CD4-positive, CD25-positive, alpha-beta regulatory T cell (primary cell): ENCODE data around the gene ZNF354B. TPM values are rescaled to one million over a fixed set of nuclear protein-coding genes. Genes with fewer than 3 reads are reported as not detected.

ENCODE experiments used
- ATAC-seq, 2 donors: fragments of 150-1000 bp; cut with Tn5 transposase; one replicate each; pipeline ENCODE4 v1.10.0; 2021; ENCODE audit warnings: low read depth in 2 of 2, moderate number of reproducible peaks in 2 of 2, moderate library complexity in 1 of 2
- DNase-seq, 3 donors: peaks; one replicate each; pipeline versions ENCODE4 v3.0.0 to v3.0.0-alpha.2; 2012 to 2022; ENCODE audit warnings: mixed read lengths in 1 of 3
- H3K27ac ChIP-seq: one replicate; pipeline ENCODE4 v1.7.0; 2013; ENCODE audit warnings: mild to moderate bottlenecking, low read length; ENCODE audit not compliant: insufficient read depth, poor library complexity, severe bottlenecking
- H3K27me3 ChIP-seq: one replicate; pipeline ENCODE4 v1.7.0; 2013; ENCODE audit warnings: low read length; ENCODE audit not compliant: control insufficient read depth, insufficient read depth
- H3K36me3 ChIP-seq: one replicate; pipeline ENCODE4 v1.7.0; 2013; ENCODE audit warnings: mild to moderate bottlenecking, low read length, moderate library complexity; ENCODE audit not compliant: control insufficient read depth, insufficient read depth
- H3K4me1 ChIP-seq: 2 replicates; pipeline ENCODE4 v1.7.0; 2013; ENCODE audit warnings: mild to moderate bottlenecking, low read length; ENCODE audit not compliant: insufficient read depth, control insufficient read depth, poor library complexity, severe bottlenecking
- H3K4me3 ChIP-seq: one replicate; pipeline ENCODE4 v1.7.0; 2013; ENCODE audit warnings: low read depth, mild to moderate bottlenecking, low read length, moderate library complexity
- H3K9me3 ChIP-seq, 2 experiments: 1 replicate in 1 of 2; 2 replicates in 1 of 2; pipeline ENCODE4 v1.7.0; 2013; ENCODE audit warnings: low read length in 2 of 2, mild to moderate bottlenecking in 1 of 2, moderate library complexity in 1 of 2; ENCODE audit not compliant: control insufficient read depth in 2 of 2
- H3K27ac Mint-ChIP-seq, 3 donors: one replicate each; pipeline ENCODE4 v1.8.0; 2020 to 2022; ENCODE audit warnings: mild to moderate bottlenecking in 3 of 3, mixed read lengths in 3 of 3, moderate library complexity in 2 of 3
- H3K27me3 Mint-ChIP-seq: one replicate; pipeline ENCODE4 v1.8.0; 2022; ENCODE audit warnings: mild to moderate bottlenecking, mixed read lengths
- H3K36me3 Mint-ChIP-seq: one replicate; pipeline ENCODE4 v1.8.0; 2020; ENCODE audit warnings: mixed read lengths
- H3K4me1 Mint-ChIP-seq, 4 donors: one replicate each; pipeline ENCODE4 v1.8.0; 2020 to 2022; ENCODE audit warnings: mixed read lengths in 4 of 4, mild to moderate bottlenecking in 1 of 4
- H3K4me3 Mint-ChIP-seq, 4 donors: one replicate each; pipeline ENCODE4 v1.8.0; 2020 to 2022; ENCODE audit warnings: mild to moderate bottlenecking in 4 of 4, mixed read lengths in 4 of 4, moderate library complexity in 3 of 4
- H3K9me3 Mint-ChIP-seq, 7 donors: one replicate each; pipeline ENCODE4 v1.8.0; 2020 to 2022; ENCODE audit warnings: mixed read lengths in 7 of 7, mild to moderate bottlenecking in 3 of 7, moderate library complexity in 2 of 7
- polyA plus RNA-seq, 4 donors: library from polyadenylated mRNA; unstranded; fragments of 300-500 nt; fragmentation: Illumina TruSeq; gene quantifications; one replicate each; pipeline ENCODE4 v1.2.3, GENCODE V29; 2021
- total RNA-seq: library from RNA; stranded (reverse); gene quantifications from one replicate; pipeline ENCODE4 v1.2.3, GENCODE V29; 2022

The ZNF354B gene
- 11.8 TPM for total RNA-seq
- 1 to 10 TPM; 2.1 to 4.0 (median 2.3) TPM for polyA plus RNA-seq

DNA sequence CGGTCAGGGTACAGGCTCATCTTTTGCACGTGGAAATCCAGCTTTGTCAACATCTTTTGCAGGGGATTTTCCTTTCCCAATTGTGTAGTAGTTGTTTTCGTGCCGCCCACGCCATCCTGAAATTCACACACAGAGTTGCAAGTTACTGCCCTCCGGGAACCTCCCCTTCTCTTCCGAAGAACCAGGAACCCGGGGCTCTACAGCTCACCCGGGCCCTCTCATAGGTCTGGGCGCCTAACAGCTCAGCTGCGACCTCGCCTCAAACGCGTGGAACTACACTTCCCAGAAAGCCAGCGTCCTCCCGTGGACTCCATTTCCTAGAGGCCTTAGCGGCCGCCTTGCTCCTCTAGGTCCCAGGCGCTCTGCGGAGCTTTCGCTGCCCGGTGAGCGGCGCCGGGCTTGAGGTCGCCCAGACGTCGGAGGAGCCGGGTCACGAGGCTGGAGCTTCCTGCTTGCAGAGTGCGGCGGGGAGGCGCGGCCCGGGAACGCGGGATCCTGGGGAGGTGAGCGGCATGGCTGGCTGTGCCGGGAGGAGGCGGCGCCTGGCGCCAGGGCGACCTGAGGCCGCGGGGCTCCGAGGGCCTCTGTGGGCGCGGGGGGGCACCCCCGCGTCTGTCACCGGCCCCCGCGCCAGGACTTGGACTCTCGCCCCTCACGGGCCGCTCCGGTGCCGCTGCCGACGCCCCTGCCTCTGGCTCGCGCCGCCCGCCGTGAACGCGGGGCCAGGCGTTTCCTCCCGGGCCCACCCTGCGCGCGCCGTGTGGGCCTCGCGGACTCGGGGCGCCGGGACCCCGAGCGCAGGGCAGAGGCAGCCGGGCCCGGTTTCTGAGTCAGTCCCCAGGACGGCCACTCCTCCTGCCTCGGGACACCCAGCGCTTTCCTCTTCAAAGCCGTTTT is at the start of gene ZNF354B:
Gene ZNF354B (plus strand): TSS at position 329 of the 897 bp plus-strand sequence. CDS start 1,095 bp downstream, outside the sequence.
- DNase-seq (peak; percentile 75 to 92 (median 81)), ATAC-seq (peak; percentile 92 to 98)
- H3K27ac ChIP-seq, result peak within 1 kb of the TSS; percentile 51
- peak within 1 kb of the TSS; percentile 87 to 91 (median 90) for H3K27ac Mint-ChIP-seq
- H3K4me3 ChIP-seq, result peak within 1 kb of the TSS; percentile 71
- peaks cover 19 to 28% (median 23%) of the 10 kb centered on the region in 4 donors for H3K4me1 Mint-ChIP-seq
- H3K9me3 Mint-ChIP-seq, result no peaks in the 10 kb centered on the region
- H3K36me3 Mint-ChIP-seq, result peaks cover 19% of the 10 kb centered on the region
- peak within 1 kb of the TSS; percentile 87 to 95 (median 92) for H3K4me3 Mint-ChIP-seq
- peaks cover 13% of the 10 kb centered on the region for H3K4me1 ChIP-seq
- H3K9me3 ChIP-seq, result peaks cover 0 to 2% of the 10 kb centered on the region in 2 experiments
- peaks cover 10% of the 10 kb centered on the region for H3K36me3 ChIP-seq
- no peaks in the 10 kb centered on the region for H3K27me3 ChIP-seq
- no peaks in the 10 kb centered on the region for H3K27me3 Mint-ChIP-seq

DNA sequence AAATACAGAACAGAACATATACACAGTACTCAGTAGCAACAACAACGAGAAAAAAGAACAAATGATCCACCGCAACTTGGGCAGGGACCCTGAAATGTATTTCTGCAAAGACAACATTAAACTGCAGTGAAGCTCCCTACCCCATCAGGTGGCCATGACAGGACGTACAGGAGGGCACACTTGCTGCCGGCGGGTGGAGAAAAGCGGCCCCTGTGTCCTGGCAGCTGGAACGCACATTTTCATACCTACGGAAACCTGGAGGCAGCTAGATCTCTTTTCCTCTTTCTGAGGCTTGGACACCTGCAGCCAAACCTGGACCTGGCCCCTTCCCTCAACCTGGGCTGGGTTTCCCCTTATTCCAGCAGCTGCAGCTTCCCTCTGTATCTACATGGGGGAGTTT is 42.2 kb upstream of the ZNF354B start:
- ATAC-seq (no peak), DNase-seq (no peak)
- peaks cover 0 to 2% (median 1%) of the 10 kb centered on the region in 7 donors for H3K9me3 Mint-ChIP-seq
- Histone ChIP-seq H3K27ac (no peak overlapping the region), H3K36me3 (no peaks in the 10 kb centered on the region), H3K9me3 (no peaks in the 10 kb centered on the region), H3K4me3 (no peak overlapping the region), H3K27me3 (no peaks in the 10 kb centered on the region), H3K4me1 (no peaks in the 10 kb centered on the region)
- H3K27me3 Mint-ChIP-seq, result peaks cover 8% of the 10 kb centered on the region
- no peaks in the 10 kb centered on the region for H3K36me3 Mint-ChIP-seq
- no peak overlapping the region for H3K27ac Mint-ChIP-seq
- no peaks in the 10 kb centered on the region for H3K4me1 Mint-ChIP-seq
- no peak overlapping the region for H3K4me3 Mint-ChIP-seq

DNA sequence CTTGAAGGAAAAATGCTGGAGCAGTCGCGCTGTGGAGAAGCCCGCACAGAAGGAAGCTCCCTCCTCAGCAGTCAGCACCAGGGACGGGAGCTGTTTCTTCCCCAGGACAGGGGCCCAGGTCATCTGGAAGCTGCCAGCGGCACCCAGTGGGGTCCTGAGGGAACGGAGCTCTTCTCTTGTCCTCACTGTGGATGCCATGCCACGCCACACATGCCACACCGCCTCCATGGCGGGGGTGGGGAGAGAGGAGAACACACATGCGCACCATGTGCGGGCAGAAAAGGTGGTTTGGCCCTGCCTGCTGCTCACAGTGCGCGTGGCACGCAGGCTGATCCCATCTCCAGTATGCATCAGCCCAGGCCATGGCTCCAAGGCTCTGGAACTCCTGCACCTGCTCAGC is 41.7 kb upstream of the ZNF354B start:
- DNase-seq, result no peak
- Mint-ChIP-seq H3K27me3 (peaks cover 8% of the 10 kb centered on the region), H3K9me3 (peaks cover 0 to 2% (median 1%) of the 10 kb centered on the region in 7 donors), H3K4me3 (no peak overlapping the region), H3K4me1 (no peaks in the 10 kb centered on the region), H3K27ac (no peak overlapping the region), H3K36me3 (no peaks in the 10 kb centered on the region)
- no peaks in the 10 kb centered on the region for H3K4me1 ChIP-seq
- no peak overlapping the region for H3K4me3 ChIP-seq
- ATAC-seq, result no peak
- H3K27me3 ChIP-seq, result no peaks in the 10 kb centered on the region
- no peak overlapping the region for H3K27ac ChIP-seq
- no peaks in the 10 kb centered on the region for H3K9me3 ChIP-seq
- no peaks in the 10 kb centered on the region for H3K36me3 ChIP-seq

DNA sequence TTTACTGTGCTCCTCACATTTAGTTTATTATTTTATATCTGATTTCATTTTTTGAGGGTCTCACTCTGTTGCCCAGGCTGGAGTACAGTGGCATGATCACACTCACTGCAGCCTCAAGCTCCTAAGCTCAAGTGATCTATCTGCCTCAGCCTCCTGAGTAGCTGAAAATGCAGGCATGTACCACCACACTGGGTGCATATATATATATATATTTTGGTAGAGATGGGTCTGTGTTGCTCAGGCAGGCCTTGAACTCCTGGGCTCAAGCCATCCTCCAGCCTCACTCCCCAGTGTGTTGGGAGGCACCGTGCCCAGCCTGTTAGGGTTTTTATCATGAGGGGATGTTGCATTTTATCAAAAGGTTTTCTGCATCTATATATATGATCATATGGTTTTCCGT is 39.8 kb upstream of the ZNF354B start:
- Histone ChIP-seq H3K27me3 (no peaks in the 10 kb centered on the region), H3K27ac (no peak overlapping the region), H3K4me1 (no peaks in the 10 kb centered on the region), H3K36me3 (no peaks in the 10 kb centered on the region), H3K4me3 (no peak overlapping the region), H3K9me3 (no peaks in the 10 kb centered on the region)
- no peaks in the 10 kb centered on the region for H3K36me3 Mint-ChIP-seq
- H3K4me3 Mint-ChIP-seq, result no peak overlapping the region
- DNase-seq (no peak), ATAC-seq (no peak)
- no peaks in the 10 kb centered on the region for H3K4me1 Mint-ChIP-seq
- no peak overlapping the region for H3K27ac Mint-ChIP-seq
- peaks cover 8% of the 10 kb centered on the region for H3K27me3 Mint-ChIP-seq
- peaks cover 0 to 2% (median 1%) of the 10 kb centered on the region in 7 donors for H3K9me3 Mint-ChIP-seq

DNA sequence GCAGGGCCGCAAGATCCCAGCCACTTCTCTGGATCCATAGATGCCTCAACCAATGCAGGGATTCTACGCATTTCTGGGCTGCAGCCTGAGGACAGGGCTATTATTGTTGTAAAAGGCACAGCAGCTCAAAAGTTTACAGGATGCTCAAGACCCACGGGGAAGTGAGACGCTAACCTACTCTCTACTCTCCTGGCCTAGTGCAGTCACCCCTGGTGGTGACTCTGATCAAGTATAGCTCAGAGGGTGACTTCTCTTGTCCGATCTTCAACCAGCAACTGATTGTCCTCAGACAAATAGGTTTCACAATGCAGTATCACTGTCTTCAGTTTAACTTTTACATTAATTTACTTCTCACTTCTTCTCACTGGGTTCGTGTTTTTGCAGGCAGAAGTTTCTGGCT is 34.3 kb upstream of the ZNF354B start:
- H3K4me1 Mint-ChIP-seq, result no peaks in the 10 kb centered on the region
- H3K4me1 ChIP-seq, result no peaks in the 10 kb centered on the region
- DNase-seq (no peak), ATAC-seq (no peak)
- H3K4me3 ChIP-seq, result no peak overlapping the region
- no peaks in the 10 kb centered on the region for H3K36me3 ChIP-seq
- H3K36me3 Mint-ChIP-seq, result no peaks in the 10 kb centered on the region
- no peak overlapping the region for H3K27ac Mint-ChIP-seq
- peaks cover 4% of the 10 kb centered on the region for H3K27me3 Mint-ChIP-seq
- H3K27me3 ChIP-seq, result no peaks in the 10 kb centered on the region
- no peaks in the 10 kb centered on the region for H3K9me3 ChIP-seq
- no peak overlapping the region for H3K4me3 Mint-ChIP-seq
- H3K9me3 Mint-ChIP-seq, result peaks cover 0 to 2% (median 0%) of the 10 kb centered on the region in 7 donors
- H3K27ac ChIP-seq, result no peak overlapping the region

DNA sequence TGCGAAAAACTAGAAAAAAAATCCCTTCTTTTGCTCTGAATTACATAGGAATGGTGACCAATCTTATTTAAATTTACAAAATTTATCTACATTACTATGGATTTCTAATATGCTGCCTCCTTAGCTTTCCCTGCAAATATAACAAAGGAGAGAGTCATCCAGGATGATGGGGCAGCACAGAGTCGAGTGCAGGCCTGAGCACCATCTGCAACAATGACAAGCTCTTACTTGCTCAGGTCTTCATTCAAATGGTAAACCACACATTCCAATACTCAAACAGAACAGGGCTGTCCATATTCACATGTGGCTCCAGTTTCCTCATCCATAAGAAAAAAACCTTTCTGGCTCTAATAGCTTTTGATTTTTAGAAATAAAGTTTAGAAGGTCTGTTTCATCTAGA is 33.5 kb upstream of the ZNF354B start:
- no peaks in the 10 kb centered on the region for H3K9me3 ChIP-seq
- H3K4me1 ChIP-seq, result no peaks in the 10 kb centered on the region
- no peaks in the 10 kb centered on the region for H3K36me3 Mint-ChIP-seq
- H3K4me3 Mint-ChIP-seq, result no peak overlapping the region
- ATAC-seq (no peak), DNase-seq (no peak)
- H3K9me3 Mint-ChIP-seq, result peaks cover 0 to 2% (median 0%) of the 10 kb centered on the region in 7 donors
- H3K36me3 ChIP-seq, result no peaks in the 10 kb centered on the region
- H3K27me3 ChIP-seq, result no peaks in the 10 kb centered on the region
- H3K27me3 Mint-ChIP-seq, result peaks cover under 1% of the 10 kb centered on the region
- no peaks in the 10 kb centered on the region for H3K4me1 Mint-ChIP-seq
- no peak overlapping the region for H3K27ac Mint-ChIP-seq
- no peak overlapping the region for H3K4me3 ChIP-seq
- no peak overlapping the region for H3K27ac ChIP-seq

DNA sequence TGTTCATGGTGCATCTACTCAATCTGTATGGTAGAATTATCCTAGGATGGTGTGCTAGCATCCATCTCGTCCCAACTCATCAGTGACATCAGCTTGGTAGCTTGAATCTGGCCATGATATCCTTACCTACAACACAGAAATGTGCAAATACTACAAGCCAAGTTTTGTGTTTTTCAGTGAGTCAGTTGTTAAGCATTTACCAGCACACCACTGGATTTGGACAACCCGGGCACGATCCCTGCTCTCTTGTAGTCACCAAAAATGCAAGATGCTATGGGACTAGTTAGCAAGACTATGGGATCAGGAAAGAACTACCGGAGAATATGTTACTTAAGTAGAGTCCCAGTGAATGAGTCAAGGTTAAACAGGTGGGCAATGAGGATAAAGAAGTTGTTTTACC is 32.1 kb upstream of the ZNF354B start:
- H3K9me3 Mint-ChIP-seq, result no peaks in the 10 kb centered on the region
- H3K4me3 Mint-ChIP-seq, result no peak overlapping the region
- no peak overlapping the region for H3K27ac Mint-ChIP-seq
- H3K4me1 Mint-ChIP-seq, result no peaks in the 10 kb centered on the region
- no peaks in the 10 kb centered on the region for H3K27me3 ChIP-seq
- ATAC-seq (no peak), DNase-seq (no peak)
- H3K36me3 Mint-ChIP-seq, result no peaks in the 10 kb centered on the region
- no peaks in the 10 kb centered on the region for H3K4me1 ChIP-seq
- H3K4me3 ChIP-seq, result no peak overlapping the region
- H3K27ac ChIP-seq, result no peak overlapping the region
- H3K27me3 Mint-ChIP-seq, result no peaks in the 10 kb centered on the region
- no peaks in the 10 kb centered on the region for H3K9me3 ChIP-seq
- no peaks in the 10 kb centered on the region for H3K36me3 ChIP-seq

DNA sequence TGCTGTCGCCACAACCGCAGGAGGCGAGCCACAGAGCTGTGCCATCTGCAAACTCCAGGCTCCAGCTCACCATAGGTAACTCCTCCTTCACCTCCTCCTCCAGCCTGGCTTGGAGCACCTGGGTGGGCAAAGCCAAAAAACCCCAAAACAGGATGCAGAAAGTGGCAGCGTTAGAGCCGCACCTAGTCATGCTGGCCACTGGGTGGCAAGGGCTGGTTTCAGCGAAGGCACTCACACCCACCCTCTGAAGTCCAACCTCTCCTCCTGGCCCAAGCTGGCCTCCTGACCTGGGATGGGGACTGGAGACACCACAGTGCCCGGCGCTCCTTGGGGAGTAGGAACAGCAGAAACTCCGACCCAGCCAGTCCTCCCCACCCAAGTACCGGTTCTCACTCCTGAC is 28.7 kb upstream of the ZNF354B start:
- H3K27ac Mint-ChIP-seq, result peak overlapping the region in 1 of 3 donors; percentile 87
- no peaks in the 10 kb centered on the region for H3K36me3 Mint-ChIP-seq
- no peak for ATAC-seq

More for the DNA sequence above, 28.7 kb upstream of the ZNF354B start:
- H3K4me1 ChIP-seq, result no peaks in the 10 kb centered on the region
- no peak overlapping the region for H3K27ac ChIP-seq
- Mint-ChIP-seq H3K4me3 (no peak overlapping the region), H3K4me1 (no peaks in the 10 kb centered on the region), H3K27me3 (no peaks in the 10 kb centered on the region), H3K9me3 (no peaks in the 10 kb centered on the region)
- H3K27me3 ChIP-seq, result no peaks in the 10 kb centered on the region
- H3K9me3 ChIP-seq, result no peaks in the 10 kb centered on the region
- no peak for DNase-seq
- H3K36me3 ChIP-seq, result no peaks in the 10 kb centered on the region
- H3K4me3 ChIP-seq, result no peak overlapping the region
